Sciatic nerve (tissue), 2 donors: ENCODE data around the gene AGL. TPM values are rescaled to one million over a fixed set of nuclear protein-coding genes. Genes with fewer than 3 reads are reported as not detected.
"Not testable (repeated sequence)": the region's sequence is repeated elsewhere in the genome, so short reads cannot be mapped to it uniquely, and the experiment has no call there.

Experiments used
- ATAC-seq: fragments of 200-7000 bp; cut with Tn5 transposase; one replicate; pipeline ENCODE4 v1.9.1; 2020; ENCODE audit warnings: mild to moderate bottlenecking, moderate library complexity
- DNase-seq: peaks from one replicate; pipeline ENCODE4 v3.0.0-alpha.2; 2020; ENCODE audit warnings: low spot score
- intact Hi-C: fragments of 100-400 bp; cut with DNase I; formaldehyde crosslinking; loops from one replicate; pipeline ENCODE4 v1.14.2; 2022
- total RNA-seq: library from RNA; stranded (reverse); fragmentation: NEBNext Ultra II Directional; extraction: Animal tissue kit (Norgen Biotek cat#: 25700); gene quantifications from one replicate; pipeline ENCODE4 v1.2.1, GENCODE V29; 2021
- donor health status: DM: no; HTN: no; CAD: no.
- donor health status: DM: no; HTN: no; CAD: no.

The AGL gene
- total RNA-seq, 1 donor from 2014 or later: 16.9 TPM

DNA sequence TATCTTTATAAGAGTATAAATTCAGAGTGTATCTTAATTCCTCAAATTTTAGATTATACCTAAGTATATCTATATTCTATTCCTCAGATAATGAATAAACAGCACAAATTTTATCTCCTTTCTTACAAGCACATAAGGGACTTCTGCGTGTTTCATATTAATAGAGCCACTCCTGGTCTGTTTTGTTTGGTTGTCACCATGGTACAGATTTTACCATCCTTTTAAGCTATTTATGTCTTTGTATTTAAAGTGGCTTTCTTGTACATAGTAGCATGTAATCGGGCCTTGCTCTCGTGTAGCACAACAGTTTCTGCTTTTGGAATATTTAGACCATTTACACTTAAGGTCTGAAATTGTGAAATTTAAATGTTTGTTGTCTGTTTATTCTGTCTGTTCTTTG, 67.1 kb downstream of the AGL start:
- intact Hi-C loops: no loop called here
- DNase-seq (no peak), ATAC-seq (no peak)

DNA sequence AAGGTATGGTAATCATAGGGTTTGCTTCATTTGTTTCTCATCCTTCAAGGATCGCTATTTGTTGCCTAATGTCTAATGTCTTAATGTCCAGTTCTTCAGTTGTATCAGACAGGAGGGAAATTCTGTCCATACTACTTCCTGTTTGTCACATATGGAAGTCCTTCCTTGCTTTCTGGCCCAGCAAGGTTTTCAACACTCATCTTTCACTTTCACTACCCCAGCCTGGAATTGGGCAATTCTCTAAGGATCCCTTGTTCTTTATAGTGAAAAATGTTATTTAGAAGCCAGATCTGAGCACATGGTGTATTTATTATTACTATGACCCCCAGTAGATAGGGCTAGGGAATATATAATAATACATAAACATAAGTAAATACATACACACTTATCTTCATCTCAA, 69.1 kb downstream of the AGL start:
- ATAC-seq: peak; percentile 44
- DNase-seq: no peak
- intact Hi-C loops: no loop called here

DNA sequence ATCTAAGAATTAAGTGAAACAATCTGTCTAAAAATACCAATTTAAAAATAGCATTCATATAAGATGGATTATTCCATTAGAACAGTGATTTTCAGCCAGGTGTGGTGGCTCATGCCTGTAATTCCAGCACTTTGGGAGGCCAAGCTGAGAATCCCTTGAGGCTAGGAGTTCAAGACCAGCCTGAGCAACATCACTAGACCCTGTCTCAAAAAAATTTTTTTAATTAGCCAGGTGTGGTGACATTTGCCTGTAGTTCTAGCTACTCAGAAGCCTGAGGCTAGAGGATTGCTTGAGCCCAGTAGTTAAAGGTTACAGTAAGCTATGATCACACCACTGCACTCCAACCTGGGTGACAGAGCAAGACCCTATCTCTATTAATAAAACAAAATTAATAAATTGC, 84.6 kb downstream of the AGL start:
- DNase-seq: no peak
- no peak for ATAC-seq
- intact Hi-C loops: no loop called here

DNA sequence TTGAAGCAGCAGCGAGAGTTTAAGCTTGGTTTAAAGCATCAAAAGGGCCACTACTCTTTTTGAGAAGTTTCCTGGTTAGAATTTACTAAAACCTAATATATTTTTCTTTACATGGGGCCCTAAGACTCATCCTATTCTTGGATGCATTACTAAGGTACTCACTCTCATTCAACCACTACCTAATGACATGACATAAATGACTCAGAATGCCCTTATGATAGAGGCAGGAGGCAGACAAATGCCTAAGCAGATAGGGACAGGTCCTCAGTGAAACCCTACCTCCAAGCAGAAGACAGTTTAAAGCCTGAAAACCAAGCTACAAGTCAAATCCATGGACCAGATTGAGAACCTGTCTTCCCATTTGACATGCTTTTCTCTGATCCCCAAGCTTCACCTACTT, 85.4 kb downstream of the AGL start:
- intact Hi-C loops: no loop called here
- DNase-seq: no peak
- no peak for ATAC-seq

DNA sequence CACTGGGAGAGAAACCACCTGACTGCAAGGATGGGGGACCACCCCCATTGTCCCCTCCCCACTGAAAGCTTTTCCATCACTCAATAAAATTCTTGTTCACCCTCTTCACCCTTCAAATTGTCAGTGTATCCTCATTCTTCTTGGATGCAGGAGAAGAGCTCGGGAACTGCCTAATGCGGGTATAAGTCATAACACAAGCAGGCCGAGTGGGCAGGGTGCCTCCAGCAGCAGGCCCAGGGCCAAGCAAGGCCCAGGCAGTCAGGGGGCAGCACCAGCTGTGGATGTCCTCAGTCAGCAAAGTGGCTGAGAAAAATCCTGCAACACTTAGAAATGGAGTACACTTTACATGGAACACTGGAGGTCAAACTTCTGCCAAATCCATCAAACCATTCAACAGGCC, 85.9 kb downstream of the AGL start:
- no peak for DNase-seq
- intact Hi-C loops: no loop called here
- ATAC-seq: no peak

DNA sequence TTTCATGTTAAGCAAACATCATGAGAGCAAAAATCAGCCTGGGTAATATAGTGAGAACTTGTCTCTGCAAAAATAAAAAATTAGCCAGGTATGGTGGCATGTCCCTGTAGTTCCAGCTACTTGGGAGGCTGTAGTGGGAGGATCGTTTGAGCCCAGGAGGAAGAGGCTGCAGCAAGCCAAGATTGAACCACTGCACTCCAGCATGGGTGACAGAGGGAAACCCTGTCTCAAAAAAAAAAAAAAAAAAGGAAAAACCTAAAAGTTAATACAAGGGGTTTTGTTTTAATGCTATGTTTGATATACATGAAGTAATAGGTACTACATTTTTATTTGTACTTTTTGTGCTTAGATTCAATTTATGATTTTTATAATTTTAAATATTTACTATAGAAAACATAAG, 92.6 kb downstream of the AGL start:
- ATAC-seq: no peak
- intact Hi-C loops: loop anchor here (10.0 kb wide), 1 partner anchor 58 kb away; no protein-coding TSS in a partner anchor
- no peak for DNase-seq

DNA sequence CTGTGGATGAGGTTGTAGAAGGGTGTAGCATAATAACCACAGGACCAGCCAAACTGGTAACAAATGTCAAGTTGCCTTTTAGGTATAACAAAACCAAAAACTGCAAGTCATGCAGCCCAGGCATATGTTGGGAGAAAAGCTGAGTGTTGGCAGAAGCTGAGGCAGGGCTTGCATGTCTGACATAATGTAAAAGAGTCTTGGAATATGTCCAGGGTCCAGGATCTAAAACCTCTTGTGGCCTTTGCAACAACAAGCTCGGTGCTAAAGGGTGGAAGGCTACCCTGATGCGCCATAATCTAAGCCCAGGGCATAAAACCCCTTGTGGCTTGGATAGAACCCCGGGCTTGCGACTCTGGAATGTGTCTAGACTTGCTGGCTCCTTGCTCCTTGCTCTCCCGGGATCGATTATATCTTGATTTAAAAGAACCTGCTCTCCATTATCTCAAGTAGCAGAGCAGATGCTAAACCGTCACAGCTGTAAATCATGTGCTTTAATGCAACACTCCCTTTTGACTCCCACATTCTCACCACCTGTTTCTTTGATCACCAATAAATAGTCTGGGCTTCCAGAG, 93.1 kb downstream of the AGL start:
- intact Hi-C loops: loop anchor here (10.0 kb wide), 1 partner anchor 59 kb away; no protein-coding TSS in a partner anchor
- DNase-seq (no peak), ATAC-seq (no peak)

DNA sequence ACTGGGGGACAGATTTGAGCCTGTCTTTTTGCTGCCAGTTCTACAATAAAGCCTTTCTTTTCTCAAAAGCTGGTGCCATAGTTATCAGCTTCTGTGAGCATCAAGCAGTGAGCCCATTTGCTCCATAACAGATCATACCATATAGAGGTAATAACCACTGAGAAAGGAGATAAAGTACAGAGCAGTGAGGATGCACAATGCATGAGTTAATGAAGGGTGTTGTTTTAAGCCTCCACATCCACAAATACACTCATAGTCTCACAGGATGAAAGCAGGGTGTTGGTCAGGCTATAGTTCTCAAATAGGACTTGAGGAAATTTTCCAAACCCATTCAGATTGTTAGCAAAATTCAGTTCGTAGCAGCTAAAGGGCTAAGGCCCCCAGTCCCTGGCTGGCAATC, 94.0 kb downstream of the AGL start:
- intact Hi-C loops: loop anchor here (10.0 kb wide), 1 partner anchor 59 kb away; no protein-coding TSS in a partner anchor
- DNase-seq (no peak), ATAC-seq (no peak)

DNA sequence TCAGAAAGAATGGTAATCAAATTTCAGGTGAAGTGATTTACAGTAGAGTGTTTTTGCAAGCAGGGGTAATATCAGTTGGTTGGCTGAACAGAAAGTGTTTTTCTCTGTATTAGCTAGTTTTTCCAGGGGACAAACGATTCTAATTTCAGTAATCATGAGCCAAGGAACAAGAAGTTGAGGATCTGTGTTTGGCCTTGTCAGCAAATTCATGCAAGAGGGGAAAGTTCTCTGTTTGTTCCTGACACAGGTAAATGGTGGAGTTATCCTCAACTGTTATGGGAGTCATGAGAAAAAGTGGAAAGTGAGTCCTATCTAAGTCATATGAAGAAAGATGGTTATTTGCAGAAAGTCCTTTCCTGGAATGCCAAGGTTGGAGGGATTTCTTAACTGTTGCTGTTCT, 95.0 kb downstream of the AGL start:
- DNase-seq (no peak), ATAC-seq (no peak)
- intact Hi-C loops: loop anchor here (10.0 kb wide), 1 partner anchor 60 kb away; no protein-coding TSS in a partner anchor

DNA sequence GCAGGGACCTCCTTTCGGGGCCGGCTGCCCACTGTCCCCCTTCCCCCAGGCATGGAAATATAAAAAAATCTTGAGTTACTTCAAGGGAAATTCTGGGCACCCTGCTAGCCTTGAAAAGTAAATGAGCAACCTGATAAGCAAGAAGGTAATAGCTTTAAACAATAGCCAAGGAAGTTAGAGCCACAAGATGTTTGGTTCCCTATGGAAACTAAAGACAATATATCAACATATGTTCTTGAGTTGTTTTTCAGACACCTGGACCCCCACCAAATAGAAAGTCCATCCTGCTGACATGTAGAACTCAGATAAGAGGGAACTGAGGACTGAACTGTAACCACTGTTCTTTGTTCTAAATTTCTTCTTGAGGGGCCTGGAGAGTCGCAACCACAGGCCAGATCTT, 100.3 kb downstream of the AGL start:
- intact Hi-C loops: no loop called here
- ATAC-seq (no peak), DNase-seq (no peak)

DNA sequence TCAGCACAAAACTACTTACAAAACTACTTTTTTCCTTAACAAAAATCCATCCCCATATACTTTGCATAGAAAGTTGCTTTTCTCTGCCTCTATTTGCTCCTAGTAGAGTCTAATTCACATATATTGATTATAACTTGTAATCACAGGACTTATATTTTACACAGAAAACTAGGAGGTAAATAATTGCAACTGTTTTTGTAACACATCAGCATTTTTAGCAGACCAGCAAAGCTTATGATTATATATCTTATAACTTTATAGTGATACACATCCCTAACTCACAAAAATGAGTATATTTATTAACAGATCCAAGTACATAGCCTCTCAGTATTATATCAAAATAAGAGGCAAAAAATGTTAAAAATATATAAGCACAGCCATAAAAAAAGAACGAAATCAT, 102.4 kb downstream of the AGL start:
- ATAC-seq (no peak), DNase-seq (no peak)
- intact Hi-C loops: no loop called here

DNA sequence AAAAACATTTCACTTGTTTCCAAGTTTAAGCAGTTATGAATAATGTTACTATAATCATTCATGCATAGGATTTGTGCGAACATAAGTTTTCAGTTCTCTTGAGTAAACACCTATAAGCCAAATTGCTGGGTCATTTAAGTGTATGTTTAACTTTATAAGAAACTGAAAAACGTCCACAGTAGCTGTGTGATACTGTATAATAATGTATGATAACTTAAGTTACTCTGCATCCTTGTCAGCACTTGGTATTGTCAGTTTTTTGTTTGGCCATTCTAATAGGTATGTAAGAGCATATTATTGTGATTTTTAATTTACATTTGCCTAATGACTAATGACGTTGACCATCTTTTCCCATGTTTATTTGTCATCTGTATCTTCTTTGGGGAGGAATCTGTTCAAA, 105.2 kb downstream of the AGL start:
- intact Hi-C loops: no loop called here
- ATAC-seq: no peak
- DNase-seq: no peak

DNA sequence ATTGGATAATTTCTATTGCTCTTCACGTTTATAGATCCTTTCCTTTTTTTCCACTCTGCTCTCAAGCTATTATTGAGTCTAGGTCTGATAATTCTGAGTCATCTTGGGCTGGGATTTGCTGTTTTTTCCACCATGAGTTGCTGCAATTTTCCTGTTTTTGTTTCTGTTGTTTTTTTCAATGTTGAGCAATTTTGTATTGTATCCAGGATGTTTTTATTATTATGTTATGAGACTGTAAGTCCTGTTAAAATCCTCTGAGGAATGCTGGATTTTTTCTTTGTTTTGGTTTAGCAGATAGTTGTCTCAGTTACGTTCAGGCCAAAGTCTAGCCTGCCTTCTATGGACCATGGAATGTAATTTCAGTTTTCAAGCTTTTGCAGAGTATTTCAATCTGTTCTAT, 106.6 kb downstream of the AGL start:
- DNase-seq: no peak
- intact Hi-C loops: no loop called here
- peak; percentile 94 for ATAC-seq

DNA sequence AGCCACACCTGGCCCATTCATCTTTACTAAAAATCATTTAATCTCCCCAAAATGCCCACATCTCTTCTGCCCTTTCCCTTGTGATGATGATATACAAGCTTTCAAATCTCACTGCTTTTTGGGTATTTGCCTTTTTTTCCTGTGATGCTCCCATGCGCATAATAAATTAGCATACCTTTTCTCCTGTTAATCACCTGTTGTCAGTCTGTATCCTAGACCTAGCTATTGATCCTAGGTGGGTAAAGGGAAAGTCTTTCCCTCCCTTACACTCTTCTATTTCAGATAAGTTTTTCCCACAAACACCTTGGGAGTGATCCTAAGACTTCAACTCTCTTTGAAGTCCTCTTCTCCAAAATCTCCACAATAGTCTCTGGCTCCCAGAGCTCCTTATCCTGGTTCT, 107.7 kb downstream of the AGL start:
- no peak for DNase-seq
- ATAC-seq: no peak
- intact Hi-C loops: no loop called here

DNA sequence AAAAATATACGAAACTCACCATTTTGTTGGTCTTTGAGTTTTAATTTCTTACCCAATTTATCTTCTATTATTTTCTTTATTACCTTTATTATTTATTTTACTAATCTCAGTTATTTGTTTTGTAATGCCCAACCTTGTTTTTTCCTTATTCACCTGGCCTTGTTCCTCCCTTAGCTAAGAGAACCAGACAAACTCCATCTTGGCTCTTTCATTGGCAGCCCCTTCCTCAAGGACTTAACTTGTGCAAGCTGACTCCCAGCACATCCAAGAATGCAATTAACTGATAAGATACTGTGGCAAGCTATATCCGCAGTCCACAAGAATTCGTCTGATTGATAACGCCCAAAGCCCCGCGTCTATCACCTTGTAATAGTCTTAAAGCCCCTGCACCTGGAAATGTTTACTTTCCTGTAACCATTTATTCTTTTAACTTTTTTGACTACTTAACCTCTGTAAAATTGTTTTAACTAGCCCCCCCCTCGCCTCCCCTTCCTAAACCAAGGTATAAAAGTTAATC, 109.1 kb downstream of the AGL start:
- DNase-seq, ATAC-seq, intact Hi-C loops: not testable (repeated sequence)

DNA sequence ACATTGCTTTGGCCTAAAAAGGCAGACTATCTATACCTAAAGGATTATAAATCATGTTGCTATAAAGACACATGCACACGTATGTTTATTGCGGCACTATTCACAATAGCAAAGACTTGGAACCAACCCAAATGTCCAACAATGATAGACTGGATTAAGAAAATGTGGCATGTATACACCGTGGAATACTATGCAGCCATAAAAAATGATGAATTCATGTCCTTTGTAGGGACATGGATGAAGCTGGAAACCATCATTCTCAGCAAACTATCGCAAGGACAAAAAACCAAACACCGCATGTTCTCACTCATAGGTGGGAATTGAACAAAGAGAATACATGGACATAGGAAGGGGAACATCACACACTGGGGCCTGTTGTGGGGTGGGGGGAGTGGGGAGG, 110.1 kb downstream of the AGL start:
- intact Hi-C loops, ATAC-seq, DNase-seq: not testable (repeated sequence)

DNA sequence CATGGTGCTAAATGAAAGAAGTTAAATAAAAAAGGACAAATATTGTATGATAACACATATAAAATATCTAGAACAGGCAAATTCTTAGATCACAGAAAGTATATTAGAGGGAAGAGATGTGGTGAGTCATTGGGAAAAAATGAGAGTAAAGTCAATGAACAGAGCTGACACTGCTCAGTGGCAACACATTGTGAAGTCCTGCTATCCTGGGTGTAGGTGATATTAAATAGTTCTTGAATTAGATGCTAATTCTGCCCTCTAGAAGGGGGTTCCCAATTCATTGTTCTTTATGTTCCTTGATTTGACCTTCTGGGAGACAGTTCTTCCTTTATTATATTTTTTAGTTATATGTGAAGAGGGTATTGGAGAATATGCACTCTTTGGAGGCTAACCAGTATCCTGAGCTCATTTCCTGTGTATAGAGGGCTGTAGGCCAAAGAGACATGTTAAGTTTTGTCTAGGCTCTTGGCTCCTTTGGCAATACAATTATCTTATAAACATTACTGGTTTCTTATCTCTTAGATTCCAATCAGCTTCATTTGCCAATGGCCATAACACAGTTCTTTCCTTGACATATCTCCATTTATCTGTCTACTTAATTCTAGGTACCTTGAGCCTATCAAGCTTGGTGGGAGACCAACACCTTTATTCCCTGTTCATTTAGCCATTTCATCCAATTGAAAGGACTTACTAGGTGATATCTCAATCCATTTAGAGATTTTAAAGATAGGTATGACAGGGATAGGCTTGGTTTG, 113.1 kb downstream of the AGL start:
- DNase-seq (no peak), ATAC-seq (no peak)
- intact Hi-C loops: no loop called here

DNA sequence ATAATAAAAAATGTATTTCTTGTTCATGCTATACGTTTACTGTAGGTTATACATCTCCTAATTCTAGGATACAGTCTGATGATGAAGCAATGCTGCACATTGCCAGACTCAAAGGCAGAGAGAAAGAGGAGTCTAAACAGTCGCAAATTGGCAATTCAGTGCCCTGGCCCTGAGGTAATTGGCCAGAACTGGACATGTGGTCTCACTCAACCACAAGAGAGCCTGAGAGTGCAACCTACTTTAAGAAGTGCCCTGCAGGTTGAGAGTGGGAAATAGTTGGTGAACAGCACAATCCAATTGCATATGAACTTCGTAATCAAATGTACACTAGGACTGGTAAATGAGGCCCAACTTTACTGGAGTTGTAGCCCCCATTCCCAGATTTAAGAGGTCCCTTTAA, 114.6 kb downstream of the AGL start:
- intact Hi-C loops: no loop called here
- ATAC-seq (no peak), DNase-seq (no peak)

DNA sequence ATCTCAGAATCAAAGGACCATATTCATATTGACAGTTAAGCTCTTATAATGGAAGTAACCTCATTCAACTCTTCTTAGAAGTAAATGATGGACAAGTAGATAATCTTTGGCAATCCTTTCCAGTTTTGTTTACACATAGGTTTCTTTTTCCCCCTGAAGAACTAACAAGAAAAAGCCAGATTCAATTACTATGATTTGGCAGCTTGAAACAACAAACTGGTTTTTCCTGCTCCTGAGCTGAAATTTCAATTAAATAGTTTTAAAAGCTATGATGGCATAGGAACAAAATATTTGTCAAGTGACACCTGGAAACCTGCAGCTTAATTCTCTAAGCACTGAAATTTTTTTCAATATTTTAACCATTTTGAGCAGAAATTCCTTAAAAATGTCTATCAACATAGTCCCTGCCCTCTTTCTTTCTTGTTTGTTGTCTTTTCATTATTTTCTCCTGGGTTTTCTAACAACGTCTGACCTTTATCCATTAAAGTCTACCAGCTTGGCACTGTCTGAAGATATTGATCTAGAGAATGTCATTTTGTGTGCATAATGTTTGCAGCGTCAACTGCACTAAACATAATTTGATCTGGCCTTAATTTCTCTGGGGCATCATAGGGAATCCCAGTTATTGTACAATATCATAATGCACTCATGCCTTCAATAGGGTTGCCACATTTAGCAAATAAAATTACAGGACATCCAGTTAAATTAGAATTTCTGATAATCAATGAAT, 115.7 kb downstream of the AGL start:
- DNase-seq: no peak
- no peak for ATAC-seq
- intact Hi-C loops: no loop called here

DNA sequence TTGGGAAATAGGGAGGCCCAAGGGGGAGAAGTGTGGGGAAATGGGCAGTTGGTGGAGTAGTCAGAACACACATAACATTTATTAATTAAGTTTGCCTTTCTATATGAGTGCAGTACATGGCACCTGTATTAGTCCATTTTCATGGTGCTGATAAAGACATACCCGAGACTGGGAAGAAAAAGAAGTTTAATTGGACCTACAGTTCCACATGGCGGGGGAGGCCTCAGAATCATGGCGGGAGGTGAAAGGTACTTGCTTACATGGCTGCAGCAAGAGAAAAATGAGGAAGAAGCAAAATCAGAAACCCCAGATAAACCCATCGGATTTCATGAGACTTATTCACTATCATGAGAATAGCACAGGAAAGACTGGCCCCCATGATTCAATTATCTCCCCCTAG, 118.1 kb downstream of the AGL start:
- DNase-seq: no peak
- intact Hi-C loops: no loop called here
- ATAC-seq: no peak
